Measurements from ENCODE around the gene DNAJC8. TPM values are rescaled to one million over a fixed set of nuclear protein-coding genes. Genes with fewer than 3 reads are reported as not detected.

The DNAJC8 gene
- total and polyA plus RNA-seq, 10 of the 15 experiments (the other 5 are each of a cell fraction or from before 2014, with no cell fraction given): 91.2 to 296 (median 152) TPM

DNA sequence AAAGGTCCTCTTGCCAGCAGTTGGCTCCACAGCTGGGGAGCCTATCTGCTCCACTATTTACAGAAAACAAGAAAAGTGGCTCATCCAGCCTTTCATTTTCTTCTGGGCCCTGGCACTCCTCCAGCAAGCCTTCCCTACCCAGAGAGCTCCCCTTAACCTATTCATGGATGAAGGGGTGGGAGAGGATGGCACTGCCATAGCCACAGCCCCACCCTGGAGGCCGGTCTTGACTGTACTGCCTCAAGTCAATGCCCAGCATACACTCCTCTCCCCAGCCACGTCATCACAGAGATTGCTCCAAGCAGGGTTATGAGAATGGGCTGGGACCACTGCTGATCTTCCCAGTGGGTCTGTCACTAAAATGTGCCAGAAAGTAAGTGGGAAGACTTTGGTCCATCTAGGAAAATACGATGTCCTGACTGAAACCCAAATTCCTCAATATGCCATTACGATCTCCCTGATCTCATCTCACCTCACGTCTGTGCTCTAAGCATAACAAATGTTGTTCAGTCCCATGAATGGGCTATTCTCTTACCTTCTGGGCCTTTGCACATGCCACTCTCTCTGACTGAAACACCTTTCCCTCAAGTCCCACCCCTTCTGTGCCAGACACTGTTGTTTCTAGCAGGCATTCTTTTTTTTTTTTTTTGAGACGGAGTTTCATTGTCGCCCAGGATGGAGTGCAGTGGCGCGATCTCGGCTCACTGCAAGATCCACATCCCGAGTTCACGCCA, 35.0 kb downstream of the DNAJC8 start:
- RAD21 ChIA-PET (ENCODE audit: unreplicated experiment): interaction anchor here (0.6 to 6.1 kb wide), 4 partner anchors 23 to 85 kb away, joined by 3 to 68 read pairs (median 5); partner anchors contain the start of gene PTAFR
- WGBS (ENCODE audit: insufficient coverage, insufficient replicate concordance, low lambda C conversion rate, missing lambda C conversion rate): 97% methylated on average over 5 of the region's 12 CpGs
- no peak for ATAC-seq
- SMC1A ChIA-PET (ENCODE audit: uncharacterized antibody, unreplicated experiment): interaction anchor here (0.6 to 22.7 kb wide), 3 partner anchors 26 to 800 kb away, joined by 3 to 445 read pairs (median 74); partner anchors contain the start of gene EYA3
- Histone ChIP-seq H3K9ac (ENCODE audit: control insufficient read depth, insufficient read depth, low read length) (no peak overlapping the region), H3K27ac (ENCODE audit: control insufficient read depth, insufficient read depth) (no peak overlapping the region), H4K20me1 (ENCODE audit: control insufficient read depth, insufficient read depth) (no peaks in the 10 kb centered on the region), H3K27me3 (replicated peaks in 1 of 2; ENCODE audit: control insufficient read depth in 2 of 2, insufficient read depth in 2 of 2, low read length in 1 of 2) (no peaks in the 10 kb centered on the region), H3K36me3 (ENCODE audit: control insufficient read depth in 2 of 2, insufficient read depth in 2 of 2, low read length in 1 of 2) (peaks cover 19 to 21% of the 10 kb centered on the region in 2 experiments), H3K9me3 (replicated peaks; ENCODE audit: control insufficient read depth, insufficient read depth, low read length) (peaks cover 2% of the 10 kb centered on the region; the same call in 2 of the 3 replicates), H3K79me2 (ENCODE audit: control insufficient read depth, insufficient read depth, low read length) (no peaks in the 10 kb centered on the region), H3K4me1 (ENCODE audit: control insufficient read depth, insufficient read depth, low read length) (peaks cover 44% of the 10 kb centered on the region), H2AFZ (ENCODE audit: control insufficient read depth, low read depth, low read length) (no peak overlapping the region), H3K4me2 (ENCODE audit: control insufficient read depth, insufficient read depth) (no peak overlapping the region), H3K4me3 (no peak overlapping the region)
- TF ChIP-seq, protein P1, sequence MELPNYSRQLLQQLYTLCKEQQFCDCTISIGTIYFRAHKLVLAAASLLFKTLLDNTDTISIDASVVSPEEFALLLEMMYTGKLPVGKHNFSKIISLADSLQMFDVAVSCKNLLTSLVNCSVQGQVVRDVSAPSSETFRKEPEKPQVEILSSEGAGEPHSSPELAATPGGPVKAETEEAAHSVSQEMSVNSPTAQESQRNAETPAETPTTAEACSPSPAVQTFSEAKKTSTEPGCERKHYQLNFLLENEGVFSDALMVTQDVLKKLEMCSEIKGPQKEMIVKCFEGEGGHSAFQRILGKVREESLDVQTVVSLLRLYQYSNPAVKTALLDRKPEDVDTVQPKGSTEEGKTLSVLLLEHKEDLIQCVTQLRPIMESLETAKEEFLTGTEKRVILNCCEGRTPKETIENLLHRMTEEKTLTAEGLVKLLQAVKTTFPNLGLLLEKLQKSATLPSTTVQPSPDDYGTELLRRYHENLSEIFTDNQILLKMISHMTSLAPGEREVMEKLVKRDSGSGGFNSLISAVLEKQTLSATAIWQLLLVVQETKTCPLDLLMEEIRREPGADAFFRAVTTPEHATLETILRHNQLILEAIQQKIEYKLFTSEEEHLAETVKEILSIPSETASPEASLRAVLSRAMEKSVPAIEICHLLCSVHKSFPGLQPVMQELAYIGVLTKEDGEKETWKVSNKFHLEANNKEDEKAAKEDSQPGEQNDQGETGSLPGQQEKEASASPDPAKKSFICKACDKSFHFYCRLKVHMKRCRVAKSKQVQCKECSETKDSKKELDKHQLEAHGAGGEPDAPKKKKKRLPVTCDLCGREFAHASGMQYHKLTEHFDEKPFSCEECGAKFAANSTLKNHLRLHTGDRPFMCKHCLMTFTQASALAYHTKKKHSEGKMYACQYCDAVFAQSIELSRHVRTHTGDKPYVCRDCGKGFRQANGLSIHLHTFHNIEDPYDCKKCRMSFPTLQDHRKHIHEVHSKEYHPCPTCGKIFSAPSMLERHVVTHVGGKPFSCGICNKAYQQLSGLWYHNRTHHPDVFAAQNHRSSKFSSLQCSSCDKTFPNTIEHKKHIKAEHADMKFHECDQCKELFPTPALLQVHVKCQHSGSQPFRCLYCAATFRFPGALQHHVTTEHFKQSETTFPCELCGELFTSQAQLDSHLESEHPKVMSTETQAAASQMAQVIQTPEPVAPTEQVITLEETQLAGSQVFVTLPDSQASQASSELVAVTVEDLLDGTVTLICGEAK (IDR thresholded peaks at IDR 0.05; ENCODE audit: borderline replicate concordance): no peak
- TF ChIP-seq, protein P2, sequence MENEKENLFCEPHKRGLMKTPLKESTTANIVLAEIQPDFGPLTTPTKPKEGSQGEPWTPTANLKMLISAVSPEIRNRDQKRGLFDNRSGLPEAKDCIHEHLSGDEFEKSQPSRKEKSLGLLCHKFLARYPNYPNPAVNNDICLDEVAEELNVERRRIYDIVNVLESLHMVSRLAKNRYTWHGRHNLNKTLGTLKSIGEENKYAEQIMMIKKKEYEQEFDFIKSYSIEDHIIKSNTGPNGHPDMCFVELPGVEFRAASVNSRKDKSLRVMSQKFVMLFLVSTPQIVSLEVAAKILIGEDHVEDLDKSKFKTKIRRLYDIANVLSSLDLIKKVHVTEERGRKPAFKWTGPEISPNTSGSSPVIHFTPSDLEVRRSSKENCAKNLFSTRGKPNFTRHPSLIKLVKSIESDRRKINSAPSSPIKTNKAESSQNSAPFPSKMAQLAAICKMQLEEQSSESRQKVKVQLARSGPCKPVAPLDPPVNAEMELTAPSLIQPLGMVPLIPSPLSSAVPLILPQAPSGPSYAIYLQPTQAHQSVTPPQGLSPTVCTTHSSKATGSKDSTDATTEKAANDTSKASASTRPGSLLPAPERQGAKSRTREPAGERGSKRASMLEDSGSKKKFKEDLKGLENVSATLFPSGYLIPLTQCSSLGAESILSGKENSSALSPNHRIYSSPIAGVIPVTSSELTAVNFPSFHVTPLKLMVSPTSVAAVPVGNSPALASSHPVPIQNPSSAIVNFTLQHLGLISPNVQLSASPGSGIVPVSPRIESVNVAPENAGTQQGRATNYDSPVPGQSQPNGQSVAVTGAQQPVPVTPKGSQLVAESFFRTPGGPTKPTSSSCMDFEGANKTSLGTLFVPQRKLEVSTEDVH (IDR thresholded peaks at IDR 0.05; ENCODE audit: low read depth, partially characterized antibody): no peak
- TF ChIP-seq SREBF1 (IDR thresholded peaks at IDR 0.05; ENCODE audit: low read length): no peak
- no peak for TF ChIP-seq BMI1 (IDR thresholded peaks at IDR 0.05; ENCODE audit: borderline replicate concordance)
- TF ChIP-seq, protein P3, sequence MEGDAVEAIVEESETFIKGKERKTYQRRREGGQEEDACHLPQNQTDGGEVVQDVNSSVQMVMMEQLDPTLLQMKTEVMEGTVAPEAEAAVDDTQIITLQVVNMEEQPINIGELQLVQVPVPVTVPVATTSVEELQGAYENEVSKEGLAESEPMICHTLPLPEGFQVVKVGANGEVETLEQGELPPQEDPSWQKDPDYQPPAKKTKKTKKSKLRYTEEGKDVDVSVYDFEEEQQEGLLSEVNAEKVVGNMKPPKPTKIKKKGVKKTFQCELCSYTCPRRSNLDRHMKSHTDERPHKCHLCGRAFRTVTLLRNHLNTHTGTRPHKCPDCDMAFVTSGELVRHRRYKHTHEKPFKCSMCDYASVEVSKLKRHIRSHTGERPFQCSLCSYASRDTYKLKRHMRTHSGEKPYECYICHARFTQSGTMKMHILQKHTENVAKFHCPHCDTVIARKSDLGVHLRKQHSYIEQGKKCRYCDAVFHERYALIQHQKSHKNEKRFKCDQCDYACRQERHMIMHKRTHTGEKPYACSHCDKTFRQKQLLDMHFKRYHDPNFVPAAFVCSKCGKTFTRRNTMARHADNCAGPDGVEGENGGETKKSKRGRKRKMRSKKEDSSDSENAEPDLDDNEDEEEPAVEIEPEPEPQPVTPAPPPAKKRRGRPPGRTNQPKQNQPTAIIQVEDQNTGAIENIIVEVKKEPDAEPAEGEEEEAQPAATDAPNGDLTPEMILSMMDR (IDR thresholded peaks at IDR 0.05 in 2 of 3, conservative IDR thresholded peaks at IDR 0.05 in 1 of 3; ENCODE audit: control insufficient read depth in 2 of 3, extremely low read depth in 1 of 3, insufficient read depth in 1 of 3, low read depth in 3 of 3, low read length in 3 of 3): no peak
- no TSS peak for BruUV-seq (replicated peaks)
- CTCF ChIA-PET: interaction anchor here (0.6 to 3.7 kb wide), 5 partner anchors 11 to 106 kb away, joined by 3 to 15 read pairs (median 8); no protein-coding TSS in a partner anchor
- intact Hi-C loops (cut with micrococcal nuclease; ENCODE audit: unreplicated experiment) (no loop called here), in situ Hi-C loops (cut with MboI) (no loop called here)
- no peak for FAIRE-seq
- POLR2A ChIA-PET: interaction anchor here (0.6 to 5.7 kb wide), 5 partner anchors 14 to 88 kb away, joined by 3 to 64 read pairs (median 6); partner anchors contain the start of gene PTAFR
- DNase-seq (ENCODE audit: low read depth, low spot score): no peak

Measured in GM12878 (cell line).